PC-3 (cell line): ENCODE data around the gene TEX14. TPM values are rescaled to one million over a fixed set of nuclear protein-coding genes. Genes with fewer than 3 reads are reported as not detected.
A peak's percentile ranks its signal among the peaks of the same experiment; 100 is the strongest.

ENCODE experiments used
- ATAC-seq: fragments of 200-7000 bp; cut with Tn5 transposase; 2 replicates; pipeline ENCODE4 v1.9.1; 2020; ENCODE audit warnings: mild to moderate bottlenecking, moderate library complexity
- BruUV-seq: library from RNA; stranded (reverse); fragments of 400-500 nt; replicated peaks from 2 replicates; lab custom pipeline; 2021; lab: Mats Ljungman, UMichigan
- CTCF ChIA-PET: fragments of 300-600 bp; sonication (Branson Sonifier 250); formaldehyde crosslinking; loops from one replicate; lab custom pipeline; 2022; ENCODE audit warnings: antibody characterized with exemption; lab: Charles Lee
- POLR2A ChIA-PET: fragments of 300-600 bp; sonication (Branson Sonifier 250); formaldehyde crosslinking; loops from one replicate; lab custom pipeline; 2022; ENCODE audit warnings: antibody characterized with exemption; ENCODE audit not compliant: unreplicated experiment; lab: Charles Lee
- DNase-seq: peaks from one replicate; pipeline ENCODE4 v3.0.0-alpha.2; 2015
- H2AFZ ChIP-seq: fragments of 300-600 bp; sonication (generic); 2 replicates; pipeline ENCODE4 v1.6.0; 2016; ENCODE audit warnings: antibody characterized with exemption, low read length
- H3F3A ChIP-seq: fragments of 300-600 bp; sonication (generic); one replicate; pipeline ENCODE4 v1.6.0; 2017; ENCODE audit warnings: antibody characterized with exemption, low read length, control low read depth, mild to moderate bottlenecking; ENCODE audit not compliant: unreplicated experiment
- H3K27ac ChIP-seq: fragments of 300-600 bp; sonication (generic); 2 replicates; pipeline ENCODE4 v1.5.1; 2016; ENCODE audit warnings: mild to moderate bottlenecking, low read length
- H3K27me3 ChIP-seq: fragments of 300-600 bp; sonication (generic); 2 replicates; pipeline ENCODE4 v1.6.1; 2016; ENCODE audit warnings: low read length, mixed read lengths
- H3K36me3 ChIP-seq: fragments of 300-600 bp; sonication (generic); 2 replicates; pipeline ENCODE4 v1.6.1; 2016; ENCODE audit warnings: low read depth, mixed run types, low read length, mixed read lengths
- H3K4me1 ChIP-seq: fragments of 300-600 bp; sonication (generic); 2 replicates; pipeline ENCODE4 v1.5.1; 2016; ENCODE audit warnings: low read length; ENCODE audit not compliant: insufficient read depth
- H3K4me2 ChIP-seq: fragments of 300-600 bp; sonication (generic); 2 replicates; pipeline ENCODE4 v1.6.0; 2016; ENCODE audit warnings: low read length
- H3K4me3 ChIP-seq: fragments of 300-600 bp; sonication (generic); 2 replicates; pipeline ENCODE4 v1.5.1; 2016; ENCODE audit warnings: mild to moderate bottlenecking, low read length, mixed read lengths
- H3K79me2 ChIP-seq: fragments of 300-600 bp; sonication (generic); 2 replicates; pipeline ENCODE4 v1.6.1; 2017; ENCODE audit warnings: low read length, mixed read lengths
- H3K9ac ChIP-seq: fragments of 300-600 bp; sonication (generic); 2 replicates; pipeline ENCODE4 v1.6.0; 2016; ENCODE audit warnings: mild to moderate bottlenecking, low read length
- H3K9me2 ChIP-seq: fragments of 300-600 bp; sonication (generic); replicated peaks from 2 replicates; pipeline ENCODE4 v1.6.1; 2016; ENCODE audit warnings: mixed run types, low read length, mixed read lengths
- H3K9me3 ChIP-seq: fragments of 300-600 bp; sonication (generic); 2 replicates; pipeline ENCODE4 v1.6.1; 2016; ENCODE audit warnings: low read length, mixed read lengths
- H4K20me1 ChIP-seq: fragments of 300-600 bp; sonication (generic); 2 replicates; pipeline ENCODE4 v1.6.1; 2016; ENCODE audit warnings: low read length, mixed read lengths
- EZH2 ChIP-seq: fragments of 300-600 bp; sonication (generic); IDR thresholded peaks from one replicate; pipeline ENCODE4 v1.6.1; 2017; ENCODE audit warnings: antibody characterized with exemption, mild to moderate bottlenecking, low read length; ENCODE audit not compliant: unreplicated experiment
- EZH2phosphoT487 ChIP-seq: fragments of 300-600 bp; sonication (generic); IDR thresholded peaks from 2 replicates; pipeline ENCODE4 v1.6.1; 2018; ENCODE audit warnings: mild to moderate bottlenecking, antibody characterized with exemption, low read length, borderline replicate concordance
- intact Hi-C: fragments of 100-400 bp; cut with micrococcal nuclease; formaldehyde crosslinking; loops from 2 replicates; pipeline ENCODE4 v1.9.0; 2023
- total RNA-seq: library from RNA; depleted of rRNA; stranded (reverse); fragments of >200 nt; gene quantifications from 2 replicates; pipeline ENCODE4 v1.2.3, GENCODE V29; 2014
- TF ChIP-seq, protein P1 (sequence below): fragments of 300-600 bp; sonication (generic); conservative IDR thresholded peaks from 2 replicates; pipeline ENCODE4 v1.5.1; 2017; ENCODE audit warnings: antibody characterized with exemption, low read depth, mild to moderate bottlenecking, low read length

The TEX14 gene
- total RNA-seq, 1 experiment from 2014 or later, result 0.29 TPM

DNA sequence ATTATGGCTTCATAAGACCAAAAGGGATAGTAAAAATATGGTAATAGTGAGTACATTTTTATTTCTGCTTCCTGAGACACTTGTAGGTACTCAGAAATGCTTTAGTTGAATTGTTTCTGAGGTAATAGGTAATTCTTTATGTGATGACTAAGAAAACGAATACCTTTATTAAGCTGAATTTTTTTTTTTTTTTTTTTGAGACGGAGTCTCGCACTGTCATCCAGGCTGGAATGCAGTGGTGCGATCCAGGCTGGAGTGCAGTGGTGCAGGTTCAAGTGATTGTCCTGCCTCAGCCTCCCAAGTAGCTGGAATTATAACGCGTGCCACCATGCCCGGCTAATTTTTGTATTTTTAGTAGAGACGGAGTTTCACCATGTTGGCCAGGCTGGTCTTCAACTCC, 2.5 kb upstream of the TEX14 start:
- no peaks in the 10 kb centered on the region for H3K27me3 ChIP-seq
- intact Hi-C loops, result loop anchor here (5.0 kb wide), 2 partner anchors 62 to 177 kb away; no protein-coding TSS in a partner anchor
- TF ChIP-seq, protein P1, sequence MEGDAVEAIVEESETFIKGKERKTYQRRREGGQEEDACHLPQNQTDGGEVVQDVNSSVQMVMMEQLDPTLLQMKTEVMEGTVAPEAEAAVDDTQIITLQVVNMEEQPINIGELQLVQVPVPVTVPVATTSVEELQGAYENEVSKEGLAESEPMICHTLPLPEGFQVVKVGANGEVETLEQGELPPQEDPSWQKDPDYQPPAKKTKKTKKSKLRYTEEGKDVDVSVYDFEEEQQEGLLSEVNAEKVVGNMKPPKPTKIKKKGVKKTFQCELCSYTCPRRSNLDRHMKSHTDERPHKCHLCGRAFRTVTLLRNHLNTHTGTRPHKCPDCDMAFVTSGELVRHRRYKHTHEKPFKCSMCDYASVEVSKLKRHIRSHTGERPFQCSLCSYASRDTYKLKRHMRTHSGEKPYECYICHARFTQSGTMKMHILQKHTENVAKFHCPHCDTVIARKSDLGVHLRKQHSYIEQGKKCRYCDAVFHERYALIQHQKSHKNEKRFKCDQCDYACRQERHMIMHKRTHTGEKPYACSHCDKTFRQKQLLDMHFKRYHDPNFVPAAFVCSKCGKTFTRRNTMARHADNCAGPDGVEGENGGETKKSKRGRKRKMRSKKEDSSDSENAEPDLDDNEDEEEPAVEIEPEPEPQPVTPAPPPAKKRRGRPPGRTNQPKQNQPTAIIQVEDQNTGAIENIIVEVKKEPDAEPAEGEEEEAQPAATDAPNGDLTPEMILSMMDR, result no peak
- TF ChIP-seq EZH2phosphoT487 (no peak), EZH2 (no peak)
- H4K20me1 ChIP-seq, result no peaks in the 10 kb centered on the region
- H3K4me1 ChIP-seq, result peaks cover 23% of the 10 kb centered on the region
- peak overlapping the region; percentile 82; the same call in 1 of the 2 replicates for H3K9ac ChIP-seq
- H3K4me3 ChIP-seq, result peak overlapping the region; percentile 76; the same call in 1 of the 2 replicates
- peaks cover 31% of the 10 kb centered on the region for H3K79me2 ChIP-seq
- H3K9me2 ChIP-seq, result no peaks in the 10 kb centered on the region
- H3K36me3 ChIP-seq, result peaks cover 6% of the 10 kb centered on the region; the same call in 1 of the 2 replicates
- ATAC-seq, result no peak
- H3K27ac ChIP-seq, result no peak overlapping the region
- BruUV-seq, result no TSS peak
- CTCF ChIA-PET, result no interaction called here
- no peaks in the 10 kb centered on the region for H3K9me3 ChIP-seq
- peak; percentile 14 for DNase-seq
- H2AFZ ChIP-seq, result no peak overlapping the region
- no peaks in the 10 kb centered on the region for H3F3A ChIP-seq
- H3K4me2 ChIP-seq, result peak overlapping the region; percentile 91
- POLR2A ChIA-PET, result no interaction called here

DNA sequence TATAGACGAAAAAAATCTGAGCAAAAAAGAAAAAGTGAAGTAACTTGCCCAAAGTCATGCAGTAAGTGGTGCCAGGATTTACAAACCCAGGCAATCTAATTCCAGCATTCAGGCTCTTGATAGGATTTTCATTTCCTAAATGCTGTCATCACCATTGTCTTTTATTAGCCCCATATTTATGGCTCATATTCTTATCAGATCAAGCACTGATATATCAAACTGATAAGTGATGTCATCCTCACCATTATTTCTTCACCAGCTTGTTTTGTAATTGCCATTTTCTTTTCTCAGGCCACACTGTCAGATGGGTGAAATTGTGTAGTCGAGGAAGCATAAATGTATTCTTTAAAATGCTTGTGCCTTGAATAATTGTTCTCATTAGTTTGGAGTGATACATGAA, 1.9 kb upstream of the TEX14 start:
- Histone ChIP-seq H4K20me1 (no peaks in the 10 kb centered on the region), H3K9ac (peak overlapping the region; percentile 82; the same call in 1 of the 2 replicates), H3K27ac (no peak overlapping the region), H3K4me2 (peak overlapping the region; percentile 91), H3K4me3 (peak overlapping the region; percentile 76), H3K9me2 (no peaks in the 10 kb centered on the region), H3K4me1 (peaks cover 23% of the 10 kb centered on the region), H3K9me3 (no peaks in the 10 kb centered on the region), H3F3A (no peaks in the 10 kb centered on the region), H3K36me3 (peaks cover 6% of the 10 kb centered on the region; the same call in 1 of the 2 replicates), H2AFZ (no peak overlapping the region), H3K79me2 (peaks cover 31% of the 10 kb centered on the region), H3K27me3 (no peaks in the 10 kb centered on the region)
- ATAC-seq (no peak), DNase-seq (no peak)
- intact Hi-C loops, result loop anchor here (5.0 kb wide), 2 partner anchors 61 to 176 kb away; no protein-coding TSS in a partner anchor
- ChIA-PET CTCF (no interaction called here), POLR2A (no interaction called here)
- TF ChIP-seq, protein P1, result no peak
- TF ChIP-seq EZH2 (no peak), EZH2phosphoT487 (no peak)
- BruUV-seq, result no TSS peak

DNA sequence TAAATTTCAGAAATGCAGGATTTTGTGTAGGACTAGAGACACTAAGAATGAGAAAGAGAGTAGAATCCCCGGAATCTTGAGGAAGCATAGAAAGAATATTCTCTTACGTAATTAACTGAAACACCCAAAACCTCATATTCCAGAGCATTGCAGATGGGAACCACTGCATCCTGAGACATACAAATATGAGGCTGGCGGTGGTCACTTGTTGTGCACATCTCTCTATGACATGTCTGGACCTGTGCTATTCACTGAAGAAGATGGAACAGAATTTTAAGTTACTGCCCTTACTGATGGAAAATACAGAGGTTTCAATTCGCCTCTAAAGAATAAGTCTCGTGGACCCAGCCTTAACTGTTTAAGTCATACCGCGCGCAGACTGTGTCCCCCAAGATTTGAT, 1.4 kb upstream of the TEX14 start:
- H2AFZ ChIP-seq, result peak overlapping the region; percentile 98
- H3K9me2 ChIP-seq, result no peaks in the 10 kb centered on the region
- no peaks in the 10 kb centered on the region for H3K27me3 ChIP-seq
- no TSS peak for BruUV-seq
- no peaks in the 10 kb centered on the region for H3F3A ChIP-seq
- TF ChIP-seq EZH2, result no peak
- TF ChIP-seq, protein P1, result no peak
- no peak for TF ChIP-seq EZH2phosphoT487
- H3K4me3 ChIP-seq, result peak overlapping the region; percentile 76
- CTCF ChIA-PET, result no interaction called here
- peak overlapping the region; percentile 82 for H3K9ac ChIP-seq
- peak overlapping the region; percentile 91 for H3K4me2 ChIP-seq
- peaks cover 6% of the 10 kb centered on the region; the same call in 1 of the 2 replicates for H3K36me3 ChIP-seq
- H3K4me1 ChIP-seq, result peaks cover 23% of the 10 kb centered on the region
- H3K79me2 ChIP-seq, result peaks cover 31% of the 10 kb centered on the region
- no peaks in the 10 kb centered on the region for H4K20me1 ChIP-seq
- intact Hi-C loops, result loop anchor here (5.0 kb wide), 2 partner anchors 61 to 176 kb away; no protein-coding TSS in a partner anchor
- DNase-seq (no peak), ATAC-seq (no peak)
- POLR2A ChIA-PET, result no interaction called here
- no peaks in the 10 kb centered on the region for H3K9me3 ChIP-seq
- peak overlapping the region; percentile 46; the same call in 1 of the 2 replicates for H3K27ac ChIP-seq
